ENCODE measurements around the gene APRT. TPM values are rescaled to one million over a fixed set of nuclear protein-coding genes. Genes with fewer than 3 reads are reported as not detected.

Gene APRT
- total RNA-seq, 1 donor from 2014 or later: 198 TPM

DNA sequence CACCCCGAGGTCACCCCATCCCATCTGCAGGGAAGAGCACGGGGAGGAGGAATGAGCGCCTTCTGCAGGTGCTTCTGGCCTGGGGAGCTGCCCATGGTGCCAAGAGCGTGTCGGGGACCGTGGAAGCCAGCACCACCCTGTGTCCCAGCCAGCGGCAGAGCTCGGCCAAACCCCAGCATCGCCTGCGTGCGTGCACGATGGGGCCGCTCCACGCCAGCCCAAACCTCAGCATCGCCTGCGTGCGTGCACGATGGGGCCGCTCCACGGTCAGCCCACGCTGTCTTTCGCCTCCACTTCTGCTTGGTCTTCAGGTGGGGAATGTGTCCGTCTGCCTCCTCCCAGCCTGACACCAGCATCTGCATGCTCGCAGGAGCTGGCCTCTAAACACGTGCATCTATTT, 31.1 kb upstream of the APRT start:
- Mint-ChIP-seq H3K4me3 (no peak overlapping the region), H3K9me3 (no peaks in the 10 kb centered on the region), H3K27ac (no peak overlapping the region), H3K27me3 (no peaks in the 10 kb centered on the region), H3K36me3 (ENCODE audit: low read depth) (peaks cover 26% of the 10 kb centered on the region), H3K4me1 (peaks cover 4% of the 10 kb centered on the region)
- ATAC-seq (ENCODE audit: low read depth): no peak
- ChIA-PET POLR2A (no interaction called here), CTCF (no interaction called here)
- intact Hi-C loops (cut with micrococcal nuclease): no loop called here
- TF ChIP-seq, protein P1, sequence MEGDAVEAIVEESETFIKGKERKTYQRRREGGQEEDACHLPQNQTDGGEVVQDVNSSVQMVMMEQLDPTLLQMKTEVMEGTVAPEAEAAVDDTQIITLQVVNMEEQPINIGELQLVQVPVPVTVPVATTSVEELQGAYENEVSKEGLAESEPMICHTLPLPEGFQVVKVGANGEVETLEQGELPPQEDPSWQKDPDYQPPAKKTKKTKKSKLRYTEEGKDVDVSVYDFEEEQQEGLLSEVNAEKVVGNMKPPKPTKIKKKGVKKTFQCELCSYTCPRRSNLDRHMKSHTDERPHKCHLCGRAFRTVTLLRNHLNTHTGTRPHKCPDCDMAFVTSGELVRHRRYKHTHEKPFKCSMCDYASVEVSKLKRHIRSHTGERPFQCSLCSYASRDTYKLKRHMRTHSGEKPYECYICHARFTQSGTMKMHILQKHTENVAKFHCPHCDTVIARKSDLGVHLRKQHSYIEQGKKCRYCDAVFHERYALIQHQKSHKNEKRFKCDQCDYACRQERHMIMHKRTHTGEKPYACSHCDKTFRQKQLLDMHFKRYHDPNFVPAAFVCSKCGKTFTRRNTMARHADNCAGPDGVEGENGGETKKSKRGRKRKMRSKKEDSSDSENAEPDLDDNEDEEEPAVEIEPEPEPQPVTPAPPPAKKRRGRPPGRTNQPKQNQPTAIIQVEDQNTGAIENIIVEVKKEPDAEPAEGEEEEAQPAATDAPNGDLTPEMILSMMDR (IDR thresholded peaks at IDR 0.05): no peak
- no peak for DNase-seq

DNA sequence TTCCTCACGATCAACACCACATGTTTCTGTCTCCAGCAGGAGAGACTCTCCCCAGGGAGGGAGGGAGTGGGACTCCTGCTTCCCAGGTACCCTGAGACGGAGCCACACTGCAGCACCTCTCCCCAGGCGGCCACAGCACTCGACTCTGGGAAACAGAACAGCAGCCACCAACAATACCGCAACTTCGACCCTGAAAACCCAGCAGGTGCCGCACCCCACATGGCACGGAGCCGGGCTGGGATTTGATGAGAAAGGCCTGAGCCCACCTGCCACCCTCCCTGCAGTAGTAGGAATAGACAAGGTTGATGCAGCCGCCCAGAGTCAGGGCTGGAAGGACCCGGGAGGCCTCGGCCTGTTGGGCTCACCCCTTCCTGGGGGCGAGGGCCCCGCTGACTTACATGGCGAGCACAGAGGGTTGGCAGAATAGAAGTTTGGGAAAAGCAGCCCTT, 30.6 kb upstream of the APRT start:
- TF ChIP-seq, protein P1 (IDR thresholded peaks at IDR 0.05): no peak

GRCh38 chr16:88841521-88842307, 30.0 kb upstream of the APRT start:
- Mint-ChIP-seq H3K27ac (no peak overlapping the region), H3K36me3 (ENCODE audit: low read depth) (peaks cover 25% of the 10 kb centered on the region), H3K4me1 (peaks cover 4% of the 10 kb centered on the region), H3K27me3 (no peaks in the 10 kb centered on the region), H3K9me3 (no peaks in the 10 kb centered on the region), H3K4me3 (no peak overlapping the region)
- TF ChIP-seq, protein P1 (IDR thresholded peaks at IDR 0.05): no peak
- DNase-seq (no peak), ATAC-seq (ENCODE audit: low read depth) (no peak)
- ChIA-PET CTCF (no interaction called here), POLR2A (no interaction called here)
- intact Hi-C loops (cut with micrococcal nuclease): no loop called here

More for the DNA sequence above, 30.6 kb upstream of the APRT start:
- Mint-ChIP-seq H3K27ac (no peak overlapping the region), H3K36me3 (ENCODE audit: low read depth) (peaks cover 25% of the 10 kb centered on the region), H3K9me3 (no peaks in the 10 kb centered on the region), H3K4me3 (no peak overlapping the region), H3K4me1 (peaks cover 4% of the 10 kb centered on the region), H3K27me3 (no peaks in the 10 kb centered on the region)
- ATAC-seq (ENCODE audit: low read depth): no peak
- POLR2A ChIA-PET: no interaction called here
- intact Hi-C loops (cut with micrococcal nuclease): no loop called here
- DNase-seq: no peak
- CTCF ChIA-PET: no interaction called here

DNA sequence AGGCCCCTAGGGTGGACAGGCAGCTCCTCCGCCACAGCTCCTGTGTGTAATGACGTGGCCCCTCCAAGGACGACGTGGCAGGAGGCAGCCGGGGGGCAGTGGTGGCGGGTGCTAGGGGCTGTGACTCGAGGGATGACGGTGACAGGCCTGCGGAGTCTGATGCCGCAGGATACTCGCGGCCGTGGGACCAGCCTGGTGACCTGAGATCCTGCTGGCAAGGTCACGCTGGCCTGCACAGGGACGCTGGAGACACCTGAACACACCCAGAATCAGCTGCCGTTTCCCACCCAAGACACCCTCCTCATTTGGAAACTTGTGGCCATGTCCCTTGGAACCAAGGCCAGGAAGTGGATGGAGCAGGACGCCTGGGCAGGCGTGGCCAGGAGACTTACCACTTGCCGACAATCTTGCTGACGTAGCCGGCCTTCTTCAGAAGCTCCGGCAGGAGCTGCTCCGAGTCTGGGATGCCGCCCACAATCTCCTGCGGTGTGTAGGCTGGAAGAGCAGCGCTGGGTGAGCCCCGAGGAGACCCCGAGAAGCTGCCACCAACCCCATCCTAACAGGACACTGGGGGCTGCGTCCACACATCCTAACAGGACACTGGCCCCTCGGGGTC, 29.0 kb upstream of the APRT start:
- TF ChIP-seq, protein P1 (IDR thresholded peaks at IDR 0.05): no peak
- H3K27ac Mint-ChIP-seq: no peak overlapping the region
- H3K4me1 Mint-ChIP-seq: peaks cover 4% of the 10 kb centered on the region
- DNase-seq (no peak), ATAC-seq (ENCODE audit: low read depth) (no peak)
- H3K4me3 Mint-ChIP-seq: no peak overlapping the region
- H3K9me3 Mint-ChIP-seq: no peaks in the 10 kb centered on the region
- POLR2A ChIA-PET: no interaction called here
- intact Hi-C loops (cut with micrococcal nuclease): no loop called here
- no peaks in the 10 kb centered on the region for H3K27me3 Mint-ChIP-seq
- CTCF ChIA-PET: no interaction called here
- peaks cover 23% of the 10 kb centered on the region for H3K36me3 Mint-ChIP-seq (ENCODE audit: low read depth)

DNA sequence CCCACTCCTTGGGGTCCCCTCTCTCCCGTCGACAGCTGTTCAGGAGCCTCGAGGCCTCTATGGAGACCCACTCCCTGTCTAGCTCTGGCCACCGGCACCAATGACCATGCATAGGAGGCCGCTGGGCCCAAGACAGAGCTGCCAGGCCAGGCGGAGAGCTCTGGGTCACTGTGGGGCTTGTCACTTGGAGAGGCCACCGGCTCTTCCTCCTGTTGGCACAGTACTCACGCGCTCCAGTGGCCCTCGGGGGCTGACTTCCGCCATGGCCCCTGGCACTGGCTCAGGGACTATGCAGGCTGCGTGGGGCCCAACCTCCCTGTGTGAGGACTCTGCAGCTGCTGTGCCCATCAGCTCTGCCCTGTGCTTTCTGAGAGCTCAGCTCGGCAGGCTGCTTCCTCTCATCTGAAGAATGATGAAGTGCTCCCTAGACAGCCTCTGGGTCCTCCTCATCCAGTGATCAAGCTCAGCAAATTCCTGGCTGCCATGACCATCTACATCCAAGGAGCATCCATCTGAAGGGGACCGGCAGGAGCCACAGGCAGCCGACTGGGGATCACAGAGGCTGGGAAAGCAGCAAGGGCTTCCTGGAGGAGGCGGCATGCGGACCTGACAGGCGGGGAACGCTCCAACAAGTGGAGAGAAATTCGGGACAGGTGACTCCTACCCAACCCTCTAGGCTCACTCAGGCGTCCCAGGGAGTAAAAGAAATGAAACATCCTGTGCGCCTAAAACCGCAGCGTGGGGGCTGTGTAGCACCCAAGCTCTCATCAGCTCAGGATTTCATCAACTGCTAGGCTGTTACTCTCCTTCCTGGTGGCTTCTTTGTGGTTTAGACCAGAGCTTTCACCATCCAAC, 28.2 kb upstream of the APRT start:
- H3K27me3 Mint-ChIP-seq: no peaks in the 10 kb centered on the region
- ATAC-seq (ENCODE audit: low read depth): no peak
- H3K4me1 Mint-ChIP-seq: peaks cover 4% of the 10 kb centered on the region
- ChIA-PET CTCF (no interaction called here), POLR2A (no interaction called here)
- peaks cover 26% of the 10 kb centered on the region for H3K36me3 Mint-ChIP-seq (ENCODE audit: low read depth)
- intact Hi-C loops (cut with micrococcal nuclease): no loop called here
- no peak for DNase-seq
- no peak overlapping the region for H3K4me3 Mint-ChIP-seq
- H3K9me3 Mint-ChIP-seq: no peaks in the 10 kb centered on the region
- H3K27ac Mint-ChIP-seq: no peak overlapping the region
- TF ChIP-seq, protein P1 (IDR thresholded peaks at IDR 0.05): no peak

All from activated B cell treated with CpG ODN at 0.5 μM for 24 hours (primary cell).